ENCODE data around the gene HLA-DOB. TPM values are rescaled to one million over a fixed set of nuclear protein-coding genes. Genes with fewer than 3 reads are reported as not detected.

HLA-DOB gene
- total and polyA plus RNA-seq, 2 of the 13 experiments (the other 11 are each of a cell fraction or from before 2014, with no cell fraction given): not detected

DNA sequence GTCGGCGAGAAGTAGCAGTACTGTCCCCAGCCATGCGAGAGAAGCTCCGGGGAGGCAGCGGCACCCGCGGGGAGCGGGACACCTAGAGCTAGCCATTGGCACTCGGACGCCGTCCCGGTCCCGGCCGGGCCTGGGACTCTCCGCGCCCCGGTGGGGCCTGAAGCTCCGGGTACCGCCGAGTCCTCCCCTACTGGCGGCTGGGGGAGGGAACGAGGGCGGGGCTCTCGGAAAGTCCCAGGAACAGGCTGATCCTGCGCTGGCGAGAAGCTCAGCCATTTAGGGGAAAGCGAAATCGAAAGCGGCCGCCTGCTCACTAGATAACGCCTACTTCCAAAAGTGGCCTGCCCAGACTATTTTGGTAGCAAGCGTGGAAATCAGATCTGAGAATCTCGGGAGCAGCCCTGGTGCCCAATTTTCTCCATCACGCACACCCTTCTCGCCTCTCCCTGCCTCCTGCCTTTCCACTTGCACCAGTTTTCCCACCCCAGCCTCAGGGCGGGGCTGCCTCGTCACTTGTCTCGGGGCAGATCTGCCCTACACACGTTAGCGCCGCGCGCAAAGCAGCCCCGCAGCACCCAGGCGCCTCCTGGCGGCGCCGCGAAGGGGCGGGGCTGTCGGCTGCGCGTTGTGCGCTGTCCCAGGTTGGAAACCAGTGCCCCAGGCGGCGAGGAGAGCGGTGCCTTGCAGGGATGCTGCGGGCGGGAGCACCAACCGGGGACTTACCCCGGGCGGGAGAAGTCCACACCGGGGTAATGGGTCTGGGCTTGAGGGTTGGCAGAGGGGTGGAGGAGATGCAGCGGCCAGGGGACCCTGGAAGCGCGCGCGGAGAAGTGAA is 37.0 kb upstream of the HLA-DOB start, which contains the start of the genes PSMB9 and TAP1 (continued):
- TF ChIP-seq, protein P1, sequence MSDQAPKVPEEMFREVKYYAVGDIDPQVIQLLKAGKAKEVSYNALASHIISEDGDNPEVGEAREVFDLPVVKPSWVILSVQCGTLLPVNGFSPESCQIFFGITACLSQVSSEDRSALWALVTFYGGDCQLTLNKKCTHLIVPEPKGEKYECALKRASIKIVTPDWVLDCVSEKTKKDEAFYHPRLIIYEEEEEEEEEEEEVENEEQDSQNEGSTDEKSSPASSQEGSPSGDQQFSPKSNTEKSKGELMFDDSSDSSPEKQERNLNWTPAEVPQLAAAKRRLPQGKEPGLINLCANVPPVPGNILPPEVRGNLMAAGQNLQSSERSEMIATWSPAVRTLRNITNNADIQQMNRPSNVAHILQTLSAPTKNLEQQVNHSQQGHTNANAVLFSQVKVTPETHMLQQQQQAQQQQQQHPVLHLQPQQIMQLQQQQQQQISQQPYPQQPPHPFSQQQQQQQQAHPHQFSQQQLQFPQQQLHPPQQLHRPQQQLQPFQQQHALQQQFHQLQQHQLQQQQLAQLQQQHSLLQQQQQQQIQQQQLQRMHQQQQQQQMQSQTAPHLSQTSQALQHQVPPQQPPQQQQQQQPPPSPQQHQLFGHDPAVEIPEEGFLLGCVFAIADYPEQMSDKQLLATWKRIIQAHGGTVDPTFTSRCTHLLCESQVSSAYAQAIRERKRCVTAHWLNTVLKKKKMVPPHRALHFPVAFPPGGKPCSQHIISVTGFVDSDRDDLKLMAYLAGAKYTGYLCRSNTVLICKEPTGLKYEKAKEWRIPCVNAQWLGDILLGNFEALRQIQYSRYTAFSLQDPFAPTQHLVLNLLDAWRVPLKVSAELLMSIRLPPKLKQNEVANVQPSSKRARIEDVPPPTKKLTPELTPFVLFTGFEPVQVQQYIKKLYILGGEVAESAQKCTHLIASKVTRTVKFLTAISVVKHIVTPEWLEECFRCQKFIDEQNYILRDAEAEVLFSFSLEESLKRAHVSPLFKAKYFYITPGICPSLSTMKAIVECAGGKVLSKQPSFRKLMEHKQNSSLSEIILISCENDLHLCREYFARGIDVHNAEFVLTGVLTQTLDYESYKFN (CRISPR knock-in tag; conservative IDR thresholded peaks at IDR 0.05): no peak; the same call in 1 of the 2 replicates
- TF ChIP-seq MBD4 (IDR thresholded peaks at IDR 0.05; ENCODE audit: borderline replicate concordance, low read length) (no peak), AGO2 (optimal IDR thresholded peaks at IDR 0.05; ENCODE audit: low read depth, low read length) (peak; percentile 64), ZNF264 (CRISPR knock-in tag; IDR thresholded peaks at IDR 0.05) (peak; percentile 51; the same call in 1 of the 2 replicates), NBN (conservative IDR thresholded peaks at IDR 0.05) (no peak), HCFC1 (IDR thresholded peaks at IDR 0.05; ENCODE audit: low read depth, low read length) (0 out of 2 replicates have a peak, but pooled peaks have one; percentile 18), MAFK (conservative IDR thresholded peaks at IDR 0.05 in 1 of 2, IDR thresholded peaks at IDR 0.05 in 1 of 2; ENCODE audit: low read length in 2 of 2) (no peak), ZNF207 (IDR thresholded peaks at IDR 0.05; ENCODE audit: borderline replicate concordance) (no peak), ZFP36 (IDR thresholded peaks at IDR 0.05; ENCODE audit: borderline replicate concordance, low read depth, low read length, partially characterized antibody) (no peak), KDM5B (CRISPR knock-in tag; IDR thresholded peaks at IDR 0.05; ENCODE audit: borderline replicate concordance) (peak; percentile 35; the same call in 1 of the 2 replicates), ZSCAN31 (CRISPR knock-in tag; IDR thresholded peaks at IDR 0.05; ENCODE audit: low read depth) (peak; percentile 83), XBP1 (CRISPR knock-in tag; IDR thresholded peaks at IDR 0.05) (no peak), RORA (CRISPR knock-in tag; IDR thresholded peaks at IDR 0.05) (no peak)
- TF ChIP-seq, protein P2, sequence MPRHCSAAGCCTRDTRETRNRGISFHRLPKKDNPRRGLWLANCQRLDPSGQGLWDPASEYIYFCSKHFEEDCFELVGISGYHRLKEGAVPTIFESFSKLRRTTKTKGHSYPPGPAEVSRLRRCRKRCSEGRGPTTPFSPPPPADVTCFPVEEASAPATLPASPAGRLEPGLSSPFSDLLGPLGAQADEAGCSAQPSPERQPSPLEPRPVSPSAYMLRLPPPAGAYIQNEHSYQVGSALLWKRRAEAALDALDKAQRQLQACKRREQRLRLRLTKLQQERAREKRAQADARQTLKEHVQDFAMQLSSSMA (CRISPR knock-in tag; IDR thresholded peaks at IDR 0.05): no peak; the same call in 1 of the 2 replicates
- TF ChIP-seq, protein P3, sequence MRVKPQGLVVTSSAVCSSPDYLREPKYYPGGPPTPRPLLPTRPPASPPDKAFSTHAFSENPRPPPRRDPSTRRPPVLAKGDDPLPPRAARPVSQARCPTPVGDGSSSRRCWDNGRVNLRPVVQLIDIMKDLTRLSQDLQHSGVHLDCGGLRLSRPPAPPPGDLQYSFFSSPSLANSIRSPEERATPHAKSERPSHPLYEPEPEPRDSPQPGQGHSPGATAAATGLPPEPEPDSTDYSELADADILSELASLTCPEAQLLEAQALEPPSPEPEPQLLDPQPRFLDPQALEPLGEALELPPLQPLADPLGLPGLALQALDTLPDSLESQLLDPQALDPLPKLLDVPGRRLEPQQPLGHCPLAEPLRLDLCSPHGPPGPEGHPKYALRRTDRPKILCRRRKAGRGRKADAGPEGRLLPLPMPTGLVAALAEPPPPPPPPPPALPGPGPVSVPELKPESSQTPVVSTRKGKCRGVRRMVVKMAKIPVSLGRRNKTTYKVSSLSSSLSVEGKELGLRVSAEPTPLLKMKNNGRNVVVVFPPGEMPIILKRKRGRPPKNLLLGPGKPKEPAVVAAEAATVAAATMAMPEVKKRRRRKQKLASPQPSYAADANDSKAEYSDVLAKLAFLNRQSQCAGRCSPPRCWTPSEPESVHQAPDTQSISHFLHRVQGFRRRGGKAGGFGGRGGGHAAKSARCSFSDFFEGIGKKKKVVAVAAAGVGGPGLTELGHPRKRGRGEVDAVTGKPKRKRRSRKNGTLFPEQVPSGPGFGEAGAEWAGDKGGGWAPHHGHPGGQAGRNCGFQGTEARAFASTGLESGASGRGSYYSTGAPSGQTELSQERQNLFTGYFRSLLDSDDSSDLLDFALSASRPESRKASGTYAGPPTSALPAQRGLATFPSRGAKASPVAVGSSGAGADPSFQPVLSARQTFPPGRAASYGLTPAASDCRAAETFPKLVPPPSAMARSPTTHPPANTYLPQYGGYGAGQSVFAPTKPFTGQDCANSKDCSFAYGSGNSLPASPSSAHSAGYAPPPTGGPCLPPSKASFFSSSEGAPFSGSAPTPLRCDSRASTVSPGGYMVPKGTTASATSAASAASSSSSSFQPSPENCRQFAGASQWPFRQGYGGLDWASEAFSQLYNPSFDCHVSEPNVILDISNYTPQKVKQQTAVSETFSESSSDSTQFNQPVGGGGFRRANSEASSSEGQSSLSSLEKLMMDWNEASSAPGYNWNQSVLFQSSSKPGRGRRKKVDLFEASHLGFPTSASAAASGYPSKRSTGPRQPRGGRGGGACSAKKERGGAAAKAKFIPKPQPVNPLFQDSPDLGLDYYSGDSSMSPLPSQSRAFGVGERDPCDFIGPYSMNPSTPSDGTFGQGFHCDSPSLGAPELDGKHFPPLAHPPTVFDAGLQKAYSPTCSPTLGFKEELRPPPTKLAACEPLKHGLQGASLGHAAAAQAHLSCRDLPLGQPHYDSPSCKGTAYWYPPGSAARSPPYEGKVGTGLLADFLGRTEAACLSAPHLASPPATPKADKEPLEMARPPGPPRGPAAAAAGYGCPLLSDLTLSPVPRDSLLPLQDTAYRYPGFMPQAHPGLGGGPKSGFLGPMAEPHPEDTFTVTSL (CRISPR knock-in tag; IDR thresholded peaks at IDR 0.05; ENCODE audit: borderline replicate concordance): peak; percentile 70; the same call in 1 of the 2 replicates
- TF ChIP-seq, protein P4, sequence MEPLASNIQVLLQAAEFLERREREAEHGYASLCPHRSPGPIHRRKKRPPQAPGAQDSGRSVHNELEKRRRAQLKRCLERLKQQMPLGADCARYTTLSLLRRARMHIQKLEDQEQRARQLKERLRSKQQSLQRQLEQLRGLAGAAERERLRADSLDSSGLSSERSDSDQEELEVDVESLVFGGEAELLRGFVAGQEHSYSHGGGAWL (CRISPR knock-in tag; IDR thresholded peaks at IDR 0.05): peak; percentile 55; the same call in 1 of the 2 replicates
- TF ChIP-seq, protein P5, sequence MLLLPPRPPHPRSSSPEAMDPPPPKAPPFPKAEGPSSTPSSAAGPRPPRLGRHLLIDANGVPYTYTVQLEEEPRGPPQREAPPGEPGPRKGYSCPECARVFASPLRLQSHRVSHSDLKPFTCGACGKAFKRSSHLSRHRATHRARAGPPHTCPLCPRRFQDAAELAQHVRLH (CRISPR knock-in tag; IDR thresholded peaks at IDR 0.05; ENCODE audit: borderline replicate concordance, low read depth): no peak

Data from HepG2 (cell line).